Mucosa of stomach (tissue), 1 donor: Measurements from ENCODE around the gene ANKRD2.
A peak's percentile ranks its signal among the peaks of the same experiment; 100 is the strongest.
"Not testable (repeated sequence)": the region's sequence is repeated elsewhere in the genome, so short reads cannot be mapped to it uniquely, and the experiment has no call there.

Experiments used
- H3K27me3 ChIP-seq: one replicate; pipeline ENCODE4 v1.7.0; 2013; ENCODE audit warnings: mild to moderate bottlenecking, low read length; ENCODE audit not compliant: control insufficient read depth, insufficient read depth
- H3K36me3 ChIP-seq: one replicate; pipeline ENCODE4 v1.7.0; 2013; ENCODE audit warnings: low read length; ENCODE audit not compliant: control insufficient read depth, insufficient read depth
- H3K4me1 ChIP-seq: one replicate; pipeline ENCODE4 v1.7.0; 2013; ENCODE audit warnings: mild to moderate bottlenecking, low read length; ENCODE audit not compliant: control insufficient read depth, insufficient read depth
- H3K4me3 ChIP-seq: one replicate; pipeline ENCODE4 v1.7.0; 2013; ENCODE audit warnings: low read length
- H3K9ac ChIP-seq: one replicate; pipeline ENCODE4 v1.7.0; 2013; ENCODE audit warnings: mild to moderate bottlenecking, low read length, moderate library complexity
- H3K9me3 ChIP-seq: one replicate; pipeline ENCODE4 v1.7.0; 2013; ENCODE audit warnings: mild to moderate bottlenecking, low read length, moderate library complexity; ENCODE audit not compliant: control insufficient read depth
- donor health status: Pancreatic carcinoma.

ANKRD2 gene

GRCh38 chr10:97549587-97550322 lies 22.8 kb upstream of the ANKRD2 start:
- Histone ChIP-seq H3K9me3 (no peaks in the 10 kb centered on the region), H3K4me1 (peaks cover 9% of the 10 kb centered on the region), H3K27me3 (no peaks in the 10 kb centered on the region), H3K36me3 (no peaks in the 10 kb centered on the region), H3K9ac (peak overlapping the region; percentile 2), H3K4me3 (no peak overlapping the region)

- H3K4me1 ChIP-seq: peaks cover 9% of the 10 kb centered on the region
- peak overlapping the region; percentile 2 for H3K9ac ChIP-seq
- no peaks in the 10 kb centered on the region for H3K9me3 ChIP-seq
- no peaks in the 10 kb centered on the region for H3K36me3 ChIP-seq
- no peaks in the 10 kb centered on the region for H3K27me3 ChIP-seq
- no peak overlapping the region for H3K4me3 ChIP-seq
Observed at GRCh38 chr10:97550336-97551149, 22.0 kb upstream of the ANKRD2 start.

GRCh38 chr10:97551271-97551670 lies 21.3 kb upstream of the ANKRD2 start:
- Histone ChIP-seq H3K36me3 (no peaks in the 10 kb centered on the region), H3K4me3 (no peak overlapping the region), H3K4me1 (peaks cover 9% of the 10 kb centered on the region), H3K9me3 (no peaks in the 10 kb centered on the region), H3K9ac (no peak overlapping the region), H3K27me3 (no peaks in the 10 kb centered on the region)

GRCh38 chr10:97553575-97554031 lies 19.0 kb upstream of the ANKRD2 start:
- no peak overlapping the region for H3K4me3 ChIP-seq
- H3K4me1 ChIP-seq: peaks cover 9% of the 10 kb centered on the region
- no peak overlapping the region for H3K9ac ChIP-seq
- no peaks in the 10 kb centered on the region for H3K9me3 ChIP-seq
- no peaks in the 10 kb centered on the region for H3K36me3 ChIP-seq
- H3K27me3 ChIP-seq: no peaks in the 10 kb centered on the region

- H3K27me3 ChIP-seq, H3K4me3 ChIP-seq, H3K36me3 ChIP-seq, H3K9me3 ChIP-seq, H3K9ac ChIP-seq, H3K4me1 ChIP-seq: not testable (repeated sequence)
Observed at GRCh38 chr10:97554336-97554735, 18.2 kb upstream of the ANKRD2 start.

GRCh38 chr10:97555541-97555940 lies 17.0 kb upstream of the ANKRD2 start:
- H3K36me3 ChIP-seq, H3K9ac ChIP-seq, H3K4me1 ChIP-seq, H3K9me3 ChIP-seq, H3K4me3 ChIP-seq, H3K27me3 ChIP-seq: not testable (repeated sequence)

- not testable (repeated sequence) for H3K36me3 ChIP-seq, H3K4me1 ChIP-seq, H3K4me3 ChIP-seq, H3K27me3 ChIP-seq, H3K9ac ChIP-seq, H3K9me3 ChIP-seq
Observed at GRCh38 chr10:97560731-97561381, 11.7 kb upstream of the ANKRD2 start.

GRCh38 chr10:97561386-97562077 lies 11.0 kb upstream of the ANKRD2 start:
- H3K9ac ChIP-seq, H3K4me1 ChIP-seq, H3K36me3 ChIP-seq, H3K9me3 ChIP-seq, H3K27me3 ChIP-seq, H3K4me3 ChIP-seq: not testable (repeated sequence)

GRCh38 chr10:97562329-97562728 lies 10.2 kb upstream of the ANKRD2 start:
- not testable (repeated sequence) for H3K36me3 ChIP-seq, H3K27me3 ChIP-seq, H3K9ac ChIP-seq, H3K4me3 ChIP-seq, H3K9me3 ChIP-seq, H3K4me1 ChIP-seq

- H3K9ac ChIP-seq: no peak overlapping the region
- no peaks in the 10 kb centered on the region for H3K4me1 ChIP-seq
- H3K27me3 ChIP-seq: no peaks in the 10 kb centered on the region
- no peaks in the 10 kb centered on the region for H3K36me3 ChIP-seq
- H3K9me3 ChIP-seq: no peaks in the 10 kb centered on the region
- no peak overlapping the region for H3K4me3 ChIP-seq
Observed at GRCh38 chr10:97563337-97563736, 9.2 kb upstream of the ANKRD2 start.

- no peak overlapping the region for H3K4me3 ChIP-seq
- H3K4me1 ChIP-seq: no peaks in the 10 kb centered on the region
- no peaks in the 10 kb centered on the region for H3K27me3 ChIP-seq
- H3K9ac ChIP-seq: no peak overlapping the region
- H3K36me3 ChIP-seq: no peaks in the 10 kb centered on the region
- no peaks in the 10 kb centered on the region for H3K9me3 ChIP-seq
Observed at GRCh38 chr10:97564776-97565175, 7.8 kb upstream of the ANKRD2 start.
